Measurements from ENCODE around the gene HPGD.

GRCh38 chr4:174555789-174556630 is 33.7 kb upstream of the HPGD start:
- TF ChIP-seq NFIC (IDR thresholded peaks at IDR 0.05), result no peak
- TF ChIP-seq CREB1 (IDR thresholded peaks at IDR 0.05; ENCODE audit: low read depth), result no peak
- no peak for TF ChIP-seq EP300 (IDR thresholded peaks at IDR 0.05; ENCODE audit: borderline replicate concordance)
- no peak for TF ChIP-seq CEBPB (IDR thresholded peaks at IDR 0.05)
- TF ChIP-seq REST (IDR thresholded peaks at IDR 0.05; ENCODE audit: low read depth), result no peak
- TF ChIP-seq EGR1 (IDR thresholded peaks at IDR 0.05), result no peak
- TF ChIP-seq YY1 (IDR thresholded peaks at IDR 0.05; ENCODE audit: low read depth), result no peak
- no peak for TF ChIP-seq RAD21 (IDR thresholded peaks at IDR 0.05; ENCODE audit: low read depth)
- no peak for TF ChIP-seq USF1 (IDR thresholded peaks at IDR 0.05)
- no peak for TF ChIP-seq TAF1 (IDR thresholded peaks at IDR 0.05; ENCODE audit: low read depth)
